ENCODE measurements around the gene TRIML1.

The TRIML1 gene

DNA sequence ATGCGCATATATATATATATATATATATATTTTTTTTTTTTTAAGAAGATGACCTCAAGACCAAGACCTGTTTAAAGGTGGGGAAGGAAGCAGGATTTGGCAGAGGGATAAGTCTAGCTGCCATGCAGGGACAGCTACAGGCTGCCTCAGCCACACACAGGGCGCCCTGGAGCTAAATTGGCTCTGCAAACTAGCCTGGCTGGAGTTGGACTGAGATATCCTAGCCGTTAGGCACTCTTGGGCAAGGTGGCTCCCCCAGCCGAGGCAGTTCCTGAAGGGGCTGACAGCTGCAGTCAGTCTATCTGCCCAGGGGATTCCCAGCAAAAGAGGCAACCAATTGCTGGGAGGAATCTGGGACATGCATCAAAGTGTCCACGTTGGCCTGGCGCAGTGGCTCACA, 21.9 kb downstream of the TRIML1 start:
- Histone ChIP-seq H3K36me3 (ENCODE audit: control insufficient read depth in 2 of 2, insufficient read depth in 1 of 2, low read length in 2 of 2) (no peaks in the 10 kb centered on the region), H3K4me1 (ENCODE audit: control insufficient read depth, insufficient read depth, low read length) (no peaks in the 10 kb centered on the region), H3K9me3 (ENCODE audit: control insufficient read depth, insufficient read depth, low read depth, low read length) (no peaks in the 10 kb centered on the region), H3K4me3 (ENCODE audit: low read depth, low read length) (no peak overlapping the region), H3K27ac (ENCODE audit: extremely low read depth, low read depth, low read length) (no peak overlapping the region)
- ChIA-PET POLR2A (interaction anchor here (0.7 kb wide), 1 partner anchor 144 kb away, joined by 4 read pairs; no protein-coding TSS in a partner anchor), CTCF (no interaction called here)
- TF ChIP-seq, protein P1, sequence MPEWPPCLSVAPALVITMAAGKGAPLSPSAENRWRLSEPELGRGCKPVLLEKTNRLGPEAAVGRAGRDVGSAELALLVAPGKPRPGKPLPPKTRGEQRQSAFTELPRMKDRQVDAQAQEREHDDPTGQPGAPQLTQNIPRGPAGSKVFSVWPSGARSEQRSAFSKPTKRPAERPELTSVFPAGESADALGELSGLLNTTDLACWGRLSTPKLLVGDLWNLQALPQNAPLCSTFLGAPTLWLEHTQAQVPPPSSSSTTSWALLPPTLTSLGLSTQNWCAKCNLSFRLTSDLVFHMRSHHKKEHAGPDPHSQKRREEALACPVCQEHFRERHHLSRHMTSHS (tag by site-specific recombination; IDR thresholded peaks at IDR 0.05): no peak
- TF ChIP-seq ZNF677 (tag by site-specific recombination; IDR thresholded peaks at IDR 0.05): no peak
- no peak for TF ChIP-seq ZNF654 (tag by site-specific recombination; IDR thresholded peaks at IDR 0.05; ENCODE audit: low read depth)
- no peak for TF ChIP-seq ZNF19 (tag by site-specific recombination; IDR thresholded peaks at IDR 0.05; ENCODE audit: low read depth)
- no peak for TF ChIP-seq ZBTB8A (tag by site-specific recombination; IDR thresholded peaks at IDR 0.05)
- no peak for TF ChIP-seq MEIS1 (CRISPR knock-in tag; IDR thresholded peaks at IDR 0.05; ENCODE audit: borderline replicate concordance)
- TF ChIP-seq ZNF585B (tag by site-specific recombination; IDR thresholded peaks at IDR 0.05): no peak
- no peak for TF ChIP-seq ZNF544 (tag by site-specific recombination; IDR thresholded peaks at IDR 0.05)
- no peak for TF ChIP-seq ZNF76 (tag by site-specific recombination; IDR thresholded peaks at IDR 0.05; ENCODE audit: borderline replicate concordance, low read depth)
- no peak for TF ChIP-seq YY1 (tag by site-specific recombination; IDR thresholded peaks at IDR 0.05)
- no peak for TF ChIP-seq ZNF223 (tag by site-specific recombination; IDR thresholded peaks at IDR 0.05)
- no peak for TF ChIP-seq SP7 (tag by site-specific recombination; IDR thresholded peaks at IDR 0.05)
- no peak for TF ChIP-seq ZNF121 (tag by site-specific recombination; IDR thresholded peaks at IDR 0.05)
- no peak for TF ChIP-seq GLIS2 (tag by site-specific recombination; IDR thresholded peaks at IDR 0.05)
- no peak for TF ChIP-seq ZBTB1 (tag by site-specific recombination; IDR thresholded peaks at IDR 0.05)
- no peak for TF ChIP-seq SP3 (tag by site-specific recombination; IDR thresholded peaks at IDR 0.05)
- no peak for TF ChIP-seq ZNF549 (tag by site-specific recombination; IDR thresholded peaks at IDR 0.05)
- no peak for TF ChIP-seq KLF1 (tag by site-specific recombination; IDR thresholded peaks at IDR 0.05)
- TF ChIP-seq ZNF2 (tag by site-specific recombination; IDR thresholded peaks at IDR 0.05): no peak
- no peak for TF ChIP-seq ZNF426 (tag by site-specific recombination; IDR thresholded peaks at IDR 0.05)

DNA sequence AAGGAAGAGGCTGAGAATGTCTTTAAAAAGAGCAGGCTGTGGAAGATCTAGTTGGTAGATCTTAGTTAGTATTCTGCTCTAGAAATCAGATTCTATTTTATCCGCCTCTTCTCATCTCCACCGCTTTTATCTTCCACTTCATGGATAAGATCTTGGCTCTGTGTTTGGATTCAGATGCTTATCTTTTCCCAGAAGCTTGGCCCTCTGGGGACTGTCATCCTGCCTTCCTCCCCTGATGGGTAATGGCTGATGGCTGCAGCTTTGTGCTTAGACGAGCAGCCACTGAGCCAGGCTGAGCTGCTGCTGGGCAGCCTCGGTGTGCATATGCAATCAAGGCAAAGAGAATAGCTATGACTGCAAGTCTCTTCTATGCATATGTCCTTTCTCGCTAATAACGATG, 23.5 kb downstream of the TRIML1 start:
- CTCF ChIA-PET: no interaction called here
- no peak overlapping the region for H3K4me3 ChIP-seq (ENCODE audit: low read depth, low read length)
- POLR2A ChIA-PET: no interaction called here
- H3K27ac ChIP-seq (ENCODE audit: extremely low read depth, low read depth, low read length): no peak overlapping the region
- H3K4me1 ChIP-seq (ENCODE audit: control insufficient read depth, insufficient read depth, low read length): no peaks in the 10 kb centered on the region
- no peaks in the 10 kb centered on the region for H3K9me3 ChIP-seq (ENCODE audit: control insufficient read depth, insufficient read depth, low read depth, low read length)
- H3K36me3 ChIP-seq (ENCODE audit: control insufficient read depth in 2 of 2, insufficient read depth in 1 of 2, low read length in 2 of 2): no peaks in the 10 kb centered on the region
- TF ChIP-seq ZNF558 (tag by site-specific recombination; IDR thresholded peaks at IDR 0.05) (no peak), ZNF670 (tag by site-specific recombination; IDR thresholded peaks at IDR 0.05; ENCODE audit: low read depth) (no peak), ZBTB21 (tag by site-specific recombination; IDR thresholded peaks at IDR 0.05) (no peak), ZNF837 (tag by site-specific recombination; IDR thresholded peaks at IDR 0.05) (no peak), KLF7 (tag by site-specific recombination; IDR thresholded peaks at IDR 0.05; ENCODE audit: borderline replicate concordance) (no peak), ZNF677 (tag by site-specific recombination; IDR thresholded peaks at IDR 0.05) (no peak), ZNF223 (tag by site-specific recombination; IDR thresholded peaks at IDR 0.05) (no peak), TSHZ1 (tag by site-specific recombination; IDR thresholded peaks at IDR 0.05; ENCODE audit: borderline replicate concordance) (no peak), ZNF19 (tag by site-specific recombination; IDR thresholded peaks at IDR 0.05; ENCODE audit: low read depth) (no peak)
